Central memory CD8-positive, alpha-beta T cell (primary cell): ENCODE measurements around the gene ZNF91.
A peak's percentile ranks its signal among the peaks of the same experiment; 100 is the strongest.
"Not testable (repeated sequence)": the region's sequence is repeated elsewhere in the genome, so short reads cannot be mapped to it uniquely, and the experiment has no call there.

ENCODE experiments used
- ATAC-seq: fragments of 150-1000 bp; cut with Tn5 transposase; replicated peaks from 2 replicates; pipeline ENCODE4 v1.10.0; 2022; ENCODE audit warnings: mild to moderate bottlenecking, moderate FRiP score, moderate number of reproducible peaks; ENCODE audit not compliant: poor library complexity, severe bottlenecking; ENCODE audit errors: extremely low read depth
- DNase-seq, 2 donors: peaks; one replicate each; pipeline ENCODE4 v3.0.0; 2021; ENCODE audit warnings: low spot score in 2 of 2
- H3K27ac Mint-ChIP-seq: one replicate; pipeline ENCODE4 v1.8.0; 2022; ENCODE audit warnings: low read depth, mild to moderate bottlenecking, moderate library complexity, mixed read lengths
- H3K27me3 Mint-ChIP-seq: one replicate; pipeline ENCODE4 v1.8.0; 2022; ENCODE audit warnings: mixed read lengths
- H3K36me3 Mint-ChIP-seq: one replicate; pipeline ENCODE4 v1.8.0; 2022; ENCODE audit warnings: mild to moderate bottlenecking, moderate library complexity, mixed read lengths; ENCODE audit not compliant: insufficient read depth
- H3K4me1 Mint-ChIP-seq: one replicate; pipeline ENCODE4 v1.8.0; 2022; ENCODE audit warnings: mixed read lengths
- H3K4me3 Mint-ChIP-seq: one replicate; pipeline ENCODE4 v1.8.0; 2022; ENCODE audit warnings: mild to moderate bottlenecking, moderate library complexity, mixed read lengths
- H3K9me3 Mint-ChIP-seq: one replicate; pipeline ENCODE4 v1.8.0; 2022; ENCODE audit warnings: mixed read lengths

Gene ZNF91

GRCh38 chr19:23395041-23395721, at the start of gene ZNF91:
Gene ZNF91, minus strand, starts transcription at chr19:23395471. Its CDS starts 117 bp downstream, at chr19:23395354.
- Mint-ChIP-seq H3K9me3 (no peaks in the 10 kb centered on the region), H3K27ac (peak within 1 kb of the TSS; percentile 98), H3K4me3 (peak within 1 kb of the TSS; percentile 95), H3K4me1 (peaks cover 20% of the 10 kb centered on the region), H3K27me3 (no peaks in the 10 kb centered on the region), H3K36me3 (peaks cover 19% of the 10 kb centered on the region)
- ATAC-seq (peak; percentile 94), DNase-seq (peak; percentile 79 to 90)

GRCh38 chr19:23440791-23441190, 45.5 kb upstream of the ZNF91 start:
- Mint-ChIP-seq H3K4me1 (no peaks in the 10 kb centered on the region), H3K9me3 (peaks cover 38% of the 10 kb centered on the region), H3K36me3 (peaks cover 2% of the 10 kb centered on the region), H3K4me3 (no peak overlapping the region), H3K27ac (no peak overlapping the region), H3K27me3 (peaks cover 8% of the 10 kb centered on the region)
- ATAC-seq (no peak), DNase-seq (no peak)

GRCh38 chr19:23440207-23440606, 44.9 kb upstream of the ZNF91 start:
- ATAC-seq, result no peak
- no peaks in the 10 kb centered on the region for H3K4me1 Mint-ChIP-seq
- H3K27ac Mint-ChIP-seq, result no peak overlapping the region
- no peak for DNase-seq
- H3K9me3 Mint-ChIP-seq, result peaks cover 38% of the 10 kb centered on the region
- H3K4me3 Mint-ChIP-seq, result no peak overlapping the region
- H3K27me3 Mint-ChIP-seq, result peaks cover 8% of the 10 kb centered on the region
- peaks cover 2% of the 10 kb centered on the region for H3K36me3 Mint-ChIP-seq

- H3K9me3 Mint-ChIP-seq, result peaks cover 41% of the 10 kb centered on the region
- ATAC-seq (no peak), DNase-seq (no peak)
- no peaks in the 10 kb centered on the region for H3K4me1 Mint-ChIP-seq
- no peak overlapping the region for H3K27ac Mint-ChIP-seq
- no peak overlapping the region for H3K4me3 Mint-ChIP-seq
- H3K36me3 Mint-ChIP-seq, result peaks cover 2% of the 10 kb centered on the region
- peaks cover 8% of the 10 kb centered on the region for H3K27me3 Mint-ChIP-seq
Observed at GRCh38 chr19:23439623-23440022, 44.4 kb upstream of the ZNF91 start.

GRCh38 chr19:23437901-23438300, 42.6 kb upstream of the ZNF91 start:
- Mint-ChIP-seq H3K4me3 (no peak overlapping the region), H3K36me3 (peaks cover 2% of the 10 kb centered on the region), H3K27me3 (peaks cover 8% of the 10 kb centered on the region), H3K4me1 (no peaks in the 10 kb centered on the region), H3K27ac (no peak overlapping the region), H3K9me3 (peaks cover 49% of the 10 kb centered on the region)
- DNase-seq (no peak), ATAC-seq (no peak)

- Mint-ChIP-seq H3K4me3 (no peak overlapping the region), H3K27ac (no peak overlapping the region), H3K4me1 (no peaks in the 10 kb centered on the region), H3K9me3 (peaks cover 49% of the 10 kb centered on the region), H3K36me3 (peaks cover 2% of the 10 kb centered on the region), H3K27me3 (peaks cover 8% of the 10 kb centered on the region)
- DNase-seq, result no peak
- no peak for ATAC-seq
Observed at GRCh38 chr19:23436944-23437343, 41.7 kb upstream of the ZNF91 start.

- Mint-ChIP-seq H3K36me3 (peaks cover 2% of the 10 kb centered on the region), H3K27ac (no peak overlapping the region), H3K9me3 (peaks cover 49% of the 10 kb centered on the region), H3K27me3 (peaks cover 8% of the 10 kb centered on the region), H3K4me3 (no peak overlapping the region), H3K4me1 (no peaks in the 10 kb centered on the region)
- no peak for ATAC-seq
- DNase-seq, result no peak
Observed at GRCh38 chr19:23436318-23436717, 41.0 kb upstream of the ZNF91 start.

- no peak overlapping the region for H3K27ac Mint-ChIP-seq
- H3K27me3 Mint-ChIP-seq, result peaks cover 10% of the 10 kb centered on the region
- H3K4me1 Mint-ChIP-seq, result no peaks in the 10 kb centered on the region
- ATAC-seq (no peak), DNase-seq (no peak)
- H3K4me3 Mint-ChIP-seq, result no peak overlapping the region
- H3K9me3 Mint-ChIP-seq, result no peaks in the 10 kb centered on the region
- no peaks in the 10 kb centered on the region for H3K36me3 Mint-ChIP-seq
Observed at GRCh38 chr19:23420824-23421223, 25.6 kb upstream of the ZNF91 start.

GRCh38 chr19:23419261-23419660, 24.0 kb upstream of the ZNF91 start:
- H3K4me3 Mint-ChIP-seq, DNase-seq, H3K9me3 Mint-ChIP-seq, H3K36me3 Mint-ChIP-seq, H3K27ac Mint-ChIP-seq, H3K4me1 Mint-ChIP-seq, ATAC-seq: not testable (repeated sequence)
- H3K27me3 Mint-ChIP-seq, result peaks cover 24% of the 10 kb centered on the region

- Mint-ChIP-seq H3K4me3 (peak overlapping the region; percentile 56), H3K27me3 (peaks cover 24% of the 10 kb centered on the region), H3K27ac (no peak overlapping the region), H3K9me3 (no peaks in the 10 kb centered on the region), H3K4me1 (no peaks in the 10 kb centered on the region), H3K36me3 (no peaks in the 10 kb centered on the region)
- DNase-seq (no peak), ATAC-seq (no peak)
Observed at GRCh38 chr19:23415561-23416191, 20.4 kb upstream of the ZNF91 start.

- peaks cover 24% of the 10 kb centered on the region for H3K27me3 Mint-ChIP-seq
- H3K27ac Mint-ChIP-seq, result no peak overlapping the region
- ATAC-seq, result no peak
- H3K9me3 Mint-ChIP-seq, result no peaks in the 10 kb centered on the region
- H3K4me1 Mint-ChIP-seq, result no peaks in the 10 kb centered on the region
- DNase-seq, result no peak
- no peaks in the 10 kb centered on the region for H3K36me3 Mint-ChIP-seq
- peak overlapping the region; percentile 56 for H3K4me3 Mint-ChIP-seq
Observed at GRCh38 chr19:23415034-23415433, 19.8 kb upstream of the ZNF91 start.

GRCh38 chr19:23410155-23410554, 14.9 kb upstream of the ZNF91 start:
- Mint-ChIP-seq H3K9me3 (no peaks in the 10 kb centered on the region), H3K36me3 (peaks cover under 1% of the 10 kb centered on the region), H3K27ac (no peak overlapping the region), H3K4me3 (no peak overlapping the region), H3K27me3 (peaks cover 8% of the 10 kb centered on the region), H3K4me1 (no peaks in the 10 kb centered on the region)
- ATAC-seq (no peak), DNase-seq (no peak)

- Mint-ChIP-seq H3K27me3 (peaks cover 1% of the 10 kb centered on the region), H3K36me3 (peaks cover 2% of the 10 kb centered on the region), H3K27ac (no peak overlapping the region), H3K4me1 (no peaks in the 10 kb centered on the region), H3K4me3 (no peak overlapping the region), H3K9me3 (no peaks in the 10 kb centered on the region)
- no peak for DNase-seq
- no peak for ATAC-seq
Observed at GRCh38 chr19:23409392-23410048, 14.2 kb upstream of the ZNF91 start.
